Measurements from ENCODE around the gene SMG1. TPM values are rescaled to one million over a fixed set of nuclear protein-coding genes. Genes with fewer than 3 reads are reported as not detected.
"Not testable (repeated sequence)": the region's sequence is repeated elsewhere in the genome, so short reads cannot be mapped to it uniquely, and the experiment has no call there.

The SMG1 gene
- total RNA-seq, 4 donors from 2014 or later = 65.2 to 88.9 (median 69.1) TPM

DNA sequence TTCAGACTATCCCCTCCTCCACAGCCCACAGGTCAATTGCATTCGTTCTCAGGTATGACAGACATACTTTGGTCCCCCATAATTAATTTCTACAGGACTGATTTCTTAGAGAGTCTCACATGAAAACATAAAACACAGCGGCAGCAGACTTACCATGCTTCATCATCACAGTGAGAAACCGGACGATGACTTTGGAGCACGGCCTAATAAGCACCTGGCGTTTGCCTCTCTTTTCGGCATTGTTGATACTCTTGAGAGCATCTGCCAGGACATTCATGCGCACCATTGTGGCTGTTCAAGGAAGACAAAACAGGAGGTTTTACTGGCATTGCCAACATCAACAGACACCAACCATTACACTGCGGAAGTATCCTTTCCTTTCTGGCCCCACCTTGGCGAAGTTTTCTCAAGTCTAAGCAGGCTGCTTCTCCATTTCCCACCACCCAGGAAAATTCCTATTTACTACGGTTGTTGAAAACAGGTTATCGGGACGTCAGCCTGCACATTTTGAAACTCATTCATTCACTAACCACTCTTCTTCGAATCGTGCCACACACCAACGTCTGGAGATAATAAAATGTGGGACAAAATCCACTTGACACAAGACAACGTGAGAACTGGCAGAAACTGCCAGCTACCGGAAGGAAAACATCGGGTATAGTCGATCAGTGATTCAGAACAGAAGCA, 137.2 kb downstream of the SMG1 start:
- WGBS = 14% methylated on average over 20 of the region's 20 CpGs
- peak overlapping the region; percentile 82 to 90 (median 86) for H3K27ac ChIP-seq (replicated peaks in 1 of 4)

DNA sequence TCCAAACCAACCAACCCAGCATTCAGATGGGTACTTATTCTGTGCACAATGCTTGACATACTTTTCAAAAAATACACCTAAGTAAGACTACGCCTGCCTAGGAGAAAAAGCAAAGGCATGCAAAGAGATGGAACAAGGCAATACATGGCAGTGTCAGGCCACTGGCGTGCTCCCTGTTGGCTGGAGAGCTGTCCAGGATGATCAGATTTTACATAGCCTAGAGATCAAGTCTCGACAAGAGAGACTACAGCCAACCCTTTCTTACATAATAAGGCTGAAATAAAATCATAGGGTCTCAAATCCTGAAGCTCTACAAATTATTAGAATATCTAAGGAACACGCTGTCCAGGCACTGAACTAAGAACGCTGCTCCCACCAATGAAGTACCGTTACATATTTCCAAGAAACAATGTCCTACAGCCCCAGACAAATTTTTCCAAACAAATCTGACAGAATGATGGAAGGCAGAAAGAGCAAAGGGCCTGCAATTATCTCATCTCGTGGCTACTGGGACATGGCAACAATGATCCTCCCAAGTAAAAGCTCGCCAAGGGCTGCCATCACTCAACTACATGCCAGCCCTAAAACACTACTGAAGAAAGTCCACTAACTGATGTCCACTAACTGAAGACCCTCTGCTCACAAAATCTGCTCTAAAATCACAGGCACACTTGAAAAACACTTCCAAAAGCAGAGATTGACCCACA, 141.1 kb downstream of the SMG1 start:
- H3K27ac ChIP-seq (replicated peaks in 1 of 4) = peak overlapping the region; percentile 50 to 61 (median 50)
- peaks cover 33 to 70% (median 56%) of the 10 kb centered on the region in 4 donors for H3K36me3 ChIP-seq
- H3K9me3 ChIP-seq = no peaks in the 10 kb centered on the region
- H3K4me1 ChIP-seq = peaks cover 41 to 63% (median 60%) of the 10 kb centered on the region in 4 donors
- no peak for DNase-seq (ENCODE audit: extremely low spot score)
- no peak for TF ChIP-seq POLR2AphosphoS5 (IDR thresholded peaks at IDR 0.05)
- 46% methylated on average over 8 of the region's 8 CpGs for WGBS
- intact Hi-C loops (cut with DNase I) = no loop called here
- H3K27me3 ChIP-seq = no peaks in the 10 kb centered on the region
- H3K4me3 ChIP-seq = peak overlapping the region in 3 of 4 donors; percentile 2 to 10 (median 3)

More for the DNA sequence above, 137.2 kb downstream of the SMG1 start:
- Histone ChIP-seq H3K36me3 (peaks cover 34 to 76% (median 59%) of the 10 kb centered on the region in 4 donors), H3K4me3 (peak overlapping the region; percentile 69 to 94 (median 83)), H3K27me3 (no peaks in the 10 kb centered on the region), H3K9me3 (no peaks in the 10 kb centered on the region), H3K4me1 (peaks cover 46 to 62% (median 60%) of the 10 kb centered on the region in 4 donors)
- peak in 1 of 2 donors; percentile 26 for TF ChIP-seq POLR2AphosphoS5 (IDR thresholded peaks at IDR 0.05)
- TF ChIP-seq EP300 (IDR thresholded peaks at IDR 0.05) = no peak
- no peak for DNase-seq (ENCODE audit: extremely low spot score)
- intact Hi-C loops (cut with DNase I) = no loop called here

DNA sequence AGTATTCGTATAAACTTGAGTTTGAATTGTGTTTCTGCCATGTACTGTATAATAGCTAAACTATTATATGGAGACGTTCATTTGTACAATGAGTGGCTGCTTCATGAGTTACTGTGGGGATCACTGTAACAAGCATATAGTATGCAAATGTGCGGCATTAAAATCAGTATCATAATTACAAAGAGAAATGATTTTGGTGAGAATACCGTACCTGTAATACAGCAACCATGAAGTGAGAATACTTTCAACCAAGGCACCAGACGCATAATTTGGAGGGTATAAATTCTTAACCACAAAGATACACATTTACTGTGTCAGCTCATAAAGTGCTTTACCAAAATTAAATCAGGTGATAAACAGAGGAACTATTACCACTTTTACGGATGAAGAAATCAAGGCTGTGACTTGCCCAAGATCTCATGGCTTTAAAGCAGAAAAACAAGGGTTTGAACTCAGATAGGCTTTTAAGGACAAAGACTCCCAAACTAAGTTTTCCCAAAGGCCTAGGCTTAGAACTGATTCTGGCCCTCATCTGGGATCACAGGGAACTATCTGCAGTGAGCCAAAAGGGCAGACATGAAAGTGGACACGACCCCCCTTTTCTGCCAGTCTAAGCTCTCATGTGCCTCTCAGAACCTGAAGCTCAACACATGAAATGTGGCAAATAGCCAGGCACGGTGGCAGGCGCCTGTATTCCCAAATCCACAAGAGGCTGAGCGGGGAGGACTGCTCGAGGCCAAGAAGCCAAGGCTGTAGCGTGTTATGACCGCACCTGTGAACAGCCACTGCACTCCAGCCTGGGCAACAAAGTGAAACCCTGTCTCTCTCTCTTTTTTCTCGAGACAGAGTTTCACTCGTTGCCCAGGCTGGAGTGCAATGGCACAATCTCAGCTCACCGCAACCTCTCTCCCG, 142.5 kb downstream of the SMG1 start:
- peaks cover 38 to 55% (median 53%) of the 10 kb centered on the region in 4 donors for H3K4me1 ChIP-seq
- no peak for DNase-seq (ENCODE audit: extremely low spot score)
- no peaks in the 10 kb centered on the region for H3K9me3 ChIP-seq
- peak overlapping the region in 1 of 4 donors; percentile 50 for H3K27ac ChIP-seq (replicated peaks in 1 of 4)
- TF ChIP-seq, protein P1, sequence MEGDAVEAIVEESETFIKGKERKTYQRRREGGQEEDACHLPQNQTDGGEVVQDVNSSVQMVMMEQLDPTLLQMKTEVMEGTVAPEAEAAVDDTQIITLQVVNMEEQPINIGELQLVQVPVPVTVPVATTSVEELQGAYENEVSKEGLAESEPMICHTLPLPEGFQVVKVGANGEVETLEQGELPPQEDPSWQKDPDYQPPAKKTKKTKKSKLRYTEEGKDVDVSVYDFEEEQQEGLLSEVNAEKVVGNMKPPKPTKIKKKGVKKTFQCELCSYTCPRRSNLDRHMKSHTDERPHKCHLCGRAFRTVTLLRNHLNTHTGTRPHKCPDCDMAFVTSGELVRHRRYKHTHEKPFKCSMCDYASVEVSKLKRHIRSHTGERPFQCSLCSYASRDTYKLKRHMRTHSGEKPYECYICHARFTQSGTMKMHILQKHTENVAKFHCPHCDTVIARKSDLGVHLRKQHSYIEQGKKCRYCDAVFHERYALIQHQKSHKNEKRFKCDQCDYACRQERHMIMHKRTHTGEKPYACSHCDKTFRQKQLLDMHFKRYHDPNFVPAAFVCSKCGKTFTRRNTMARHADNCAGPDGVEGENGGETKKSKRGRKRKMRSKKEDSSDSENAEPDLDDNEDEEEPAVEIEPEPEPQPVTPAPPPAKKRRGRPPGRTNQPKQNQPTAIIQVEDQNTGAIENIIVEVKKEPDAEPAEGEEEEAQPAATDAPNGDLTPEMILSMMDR (IDR thresholded peaks at IDR 0.05) = no peak
- 85% methylated on average over 17 of the region's 17 CpGs for WGBS
- peaks cover 33 to 68% (median 57%) of the 10 kb centered on the region in 4 donors for H3K36me3 ChIP-seq
- intact Hi-C loops (cut with DNase I) = no loop called here
- no peaks in the 10 kb centered on the region for H3K27me3 ChIP-seq
- H3K4me3 ChIP-seq = no peak overlapping the region

DNA sequence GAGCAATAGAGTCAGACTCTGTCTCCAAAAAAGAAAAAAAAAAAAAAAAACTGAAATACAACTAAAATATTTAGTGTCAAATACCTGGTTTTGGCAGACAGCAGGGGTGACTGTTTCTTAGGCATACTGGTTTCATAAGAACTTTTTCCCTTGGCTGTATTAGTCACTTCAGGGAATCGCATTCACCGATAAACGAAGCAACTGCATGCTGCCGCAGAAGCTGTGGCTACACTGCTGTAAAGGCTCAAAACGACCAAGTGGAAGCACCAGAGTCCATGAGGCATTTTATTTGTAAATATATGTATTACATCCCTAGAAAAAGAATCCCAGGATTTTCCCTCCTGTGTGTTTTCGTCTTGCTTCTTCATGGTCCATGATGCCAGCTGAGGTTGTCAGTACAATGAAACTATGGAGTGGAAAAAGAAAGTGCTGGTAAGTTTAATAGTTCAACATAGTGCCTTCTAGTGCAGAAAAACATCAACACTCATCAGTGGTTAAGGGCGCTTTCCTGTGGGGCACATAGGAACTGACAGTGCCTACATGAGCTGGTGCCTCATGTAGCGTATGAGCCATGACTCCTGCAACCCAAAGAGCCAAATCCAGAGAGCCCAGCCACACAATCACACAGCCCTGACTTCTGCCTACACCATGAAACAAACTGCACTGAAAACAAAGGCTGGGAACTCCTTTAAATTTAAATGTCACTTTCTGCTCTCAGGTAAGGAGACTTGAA, 143.3 kb downstream of the SMG1 start:
- DNase-seq (ENCODE audit: extremely low spot score) = no peak
- WGBS = 88% methylated on average over 8 of the region's 8 CpGs
- H3K36me3 ChIP-seq = peaks cover 33 to 60% (median 52%) of the 10 kb centered on the region in 4 donors
- no peaks in the 10 kb centered on the region for H3K9me3 ChIP-seq
- no peak overlapping the region for H3K4me3 ChIP-seq
- no peak overlapping the region for H3K27ac ChIP-seq (replicated peaks in 1 of 4)
- no peaks in the 10 kb centered on the region for H3K27me3 ChIP-seq
- peaks cover 30 to 47% (median 45%) of the 10 kb centered on the region in 4 donors for H3K4me1 ChIP-seq
- intact Hi-C loops (cut with DNase I) = no loop called here
- TF ChIP-seq POLR2AphosphoS5 (IDR thresholded peaks at IDR 0.05) (no peak), EP300 (IDR thresholded peaks at IDR 0.05) (no peak), POLR2A (IDR thresholded peaks at IDR 0.05; ENCODE audit: low read depth) (no peak)
- TF ChIP-seq, protein P1 (IDR thresholded peaks at IDR 0.05) = no peak

DNA sequence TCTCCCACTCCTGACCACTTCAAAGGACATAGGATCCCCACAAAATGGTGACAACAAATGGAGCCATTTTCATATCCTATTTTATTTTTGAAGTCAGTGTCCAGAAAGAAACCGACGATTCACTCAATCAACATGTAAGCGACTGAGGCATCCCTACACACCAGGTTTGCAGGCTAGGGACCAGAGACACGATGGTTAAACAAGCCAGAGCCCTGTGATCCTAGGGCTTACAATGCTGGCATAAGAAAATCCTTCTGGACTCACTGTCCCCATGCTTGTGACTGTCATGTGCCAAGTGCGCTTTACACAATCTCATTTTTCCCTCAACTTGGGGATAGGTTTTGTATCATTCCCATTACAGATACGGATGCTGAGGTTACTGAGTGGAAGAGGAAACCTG, 145.0 kb downstream of the SMG1 start:
- H3K4me3 ChIP-seq; H3K27ac ChIP-seq (replicated peaks in 1 of 4); DNase-seq (ENCODE audit: extremely low spot score); H3K27me3 ChIP-seq; intact Hi-C loops (cut with DNase I); H3K9me3 ChIP-seq: not testable (repeated sequence)
- peaks cover 23 to 44% (median 36%) of the 10 kb centered on the region in 4 donors for H3K36me3 ChIP-seq
- no CpG with 5 or more reads among the region's 6 CpGs for WGBS
- peaks cover 15 to 30% (median 28%) of the 10 kb centered on the region in 4 donors for H3K4me1 ChIP-seq

DNA sequence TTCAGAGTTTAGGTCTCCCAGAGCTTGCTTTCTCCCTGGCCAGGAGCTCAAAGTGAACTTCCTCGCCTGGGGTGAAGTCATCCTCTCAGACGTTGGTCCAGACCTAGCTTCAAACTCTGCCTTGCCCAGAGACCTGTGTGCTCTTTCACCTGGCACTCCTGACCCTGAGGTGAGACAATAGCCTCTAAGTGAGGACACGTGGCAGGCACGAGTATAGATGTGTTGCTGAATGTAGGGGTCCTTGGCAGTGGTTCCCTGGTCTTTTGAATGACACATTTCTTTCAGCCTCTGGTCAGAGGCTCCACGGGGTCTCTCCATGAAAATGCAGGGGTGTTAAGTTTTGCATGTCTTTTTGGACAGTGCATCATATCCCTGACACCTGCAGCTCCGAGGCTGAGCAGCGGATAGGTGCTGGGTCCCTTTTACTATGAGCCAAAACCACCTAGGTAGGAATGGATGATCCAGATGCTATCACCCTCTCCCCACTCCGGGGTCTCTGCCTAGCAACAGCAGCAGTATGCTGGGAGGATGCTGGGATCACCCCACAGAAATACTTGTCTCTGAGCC, 145.7 kb downstream of the SMG1 start:
- 49% methylated on average over 6 of the region's 8 CpGs for WGBS
- H3K9me3 ChIP-seq; intact Hi-C loops (cut with DNase I); H3K27me3 ChIP-seq; H3K4me3 ChIP-seq; DNase-seq (ENCODE audit: extremely low spot score): not testable (repeated sequence)
- peak overlapping the region in 1 of 4 donors; percentile 46 for H3K27ac ChIP-seq (replicated peaks in 1 of 4)
- H3K4me1 ChIP-seq = peaks cover 8 to 23% (median 22%) of the 10 kb centered on the region in 4 donors
- H3K36me3 ChIP-seq = peaks cover 18 to 37% (median 30%) of the 10 kb centered on the region in 4 donors

DNA sequence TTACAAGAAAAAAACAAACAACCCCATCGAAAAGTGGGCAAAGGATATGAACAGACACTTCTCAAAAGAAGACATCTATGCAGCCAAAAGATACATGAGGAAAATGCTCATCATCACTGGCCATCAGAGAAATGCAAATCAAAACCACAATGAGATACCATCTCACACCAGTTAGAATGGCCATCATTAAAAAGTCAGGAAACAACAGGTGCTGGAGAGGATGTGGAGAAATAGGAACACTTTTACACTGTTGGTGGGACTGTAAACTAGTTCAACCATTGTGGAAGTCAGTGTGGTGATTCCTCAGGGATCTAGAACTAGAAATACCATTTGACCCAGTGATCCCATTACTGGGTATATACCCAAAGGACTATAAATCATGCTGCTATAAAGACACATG, 148.5 kb downstream of the SMG1 start:
- H3K4me3 ChIP-seq; intact Hi-C loops (cut with DNase I); H3K27ac ChIP-seq (replicated peaks in 1 of 4); H3K27me3 ChIP-seq; H3K36me3 ChIP-seq; H3K9me3 ChIP-seq; DNase-seq (ENCODE audit: extremely low spot score); H3K4me1 ChIP-seq: not testable (repeated sequence)
- 100% methylated on average over 1 of the region's 1 CpG for WGBS

DNA sequence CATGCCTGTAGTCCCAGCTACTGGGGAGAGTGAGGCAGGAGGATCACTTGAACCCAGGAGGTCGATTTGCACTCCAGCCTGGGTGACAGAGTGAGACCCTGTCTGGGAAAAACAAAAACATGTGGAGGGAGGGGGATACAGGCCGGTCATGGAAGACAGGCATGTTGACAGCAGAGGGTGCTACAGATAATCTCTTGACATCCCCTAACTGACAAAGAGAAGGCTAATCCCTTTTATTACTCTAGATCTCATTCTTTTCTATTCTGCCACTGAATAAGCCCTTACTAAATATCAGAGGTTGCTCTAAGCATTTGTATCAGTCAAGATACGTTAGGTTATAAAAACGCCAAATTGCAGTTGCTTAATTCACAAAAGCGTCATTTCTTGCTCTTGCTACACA, 149.9 kb downstream of the SMG1 start:
- H3K36me3 ChIP-seq; H3K4me1 ChIP-seq; H3K27me3 ChIP-seq; H3K9me3 ChIP-seq; intact Hi-C loops (cut with DNase I); DNase-seq (ENCODE audit: extremely low spot score); H3K4me3 ChIP-seq; H3K27ac ChIP-seq (replicated peaks in 1 of 4): not testable (repeated sequence)
- 75% methylated on average over 5 of the region's 5 CpGs for WGBS
